Measurements from ENCODE around the gene FAM131A. TPM values are rescaled to one million over a fixed set of nuclear protein-coding genes. Genes with fewer than 3 reads are reported as not detected.

FAM131A gene
- total RNA-seq, 1 experiment from 2014 or later, result 18.4 TPM

GRCh38 chr3:184377882-184378445 is 40.6 kb downstream of the FAM131A start, which contains the start of gene THPO:
THPO (minus strand) TSS chr3:184378207; CDS start chr3:184376259, 1,948 bp downstream.
- DNase-seq (ENCODE audit: low spot score), result no peak

DNA sequence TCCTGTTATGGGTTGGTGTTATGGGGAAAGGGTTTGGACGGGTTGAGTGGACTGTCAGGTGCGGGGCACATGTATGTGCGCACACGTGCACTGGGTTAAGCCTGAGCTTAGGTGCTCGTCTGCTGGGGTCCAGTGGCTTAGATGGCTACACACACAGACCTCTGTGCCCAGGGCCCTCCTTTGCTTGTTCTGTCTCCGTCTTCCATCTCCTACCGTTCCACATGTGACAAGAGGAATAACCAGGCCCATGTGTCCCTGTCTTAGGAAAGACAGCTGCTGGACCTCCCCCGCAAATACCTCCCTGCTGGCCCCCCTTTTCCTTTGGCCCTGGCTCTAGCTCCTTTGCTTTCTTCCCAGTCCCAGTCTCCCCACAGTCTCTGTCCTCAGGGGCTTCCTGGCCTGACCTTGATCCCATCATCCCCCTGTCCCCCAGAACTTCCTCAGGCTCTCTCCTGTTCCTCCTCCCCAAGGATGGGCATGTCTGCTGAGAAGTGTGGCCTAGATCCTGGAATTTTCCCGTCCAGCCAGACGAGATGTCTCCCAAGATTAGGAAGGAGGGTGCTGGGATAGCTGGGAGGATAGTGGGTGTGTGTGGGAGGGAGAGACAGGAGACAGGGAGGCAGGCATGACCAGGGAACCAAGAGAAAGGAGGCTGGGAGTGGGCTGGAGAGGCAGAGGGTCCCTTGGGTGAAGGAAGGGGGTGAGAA is 41.4 kb downstream of the FAM131A start:
- DNase-seq (ENCODE audit: low spot score), result no peak

- no peak for DNase-seq (ENCODE audit: low spot score)
These were observed 42.2 kb downstream of the FAM131A start, which contains the start of gene CHRD for GRCh38 chr3:184379358-184380184. CHRD (plus strand) TSS chr3:184380054; CDS start chr3:184380319, 265 bp downstream.

GRCh38 chr3:184380185-184380626 is 42.8 kb downstream of the FAM131A start:
- no peak for DNase-seq (ENCODE audit: low spot score)

DNA sequence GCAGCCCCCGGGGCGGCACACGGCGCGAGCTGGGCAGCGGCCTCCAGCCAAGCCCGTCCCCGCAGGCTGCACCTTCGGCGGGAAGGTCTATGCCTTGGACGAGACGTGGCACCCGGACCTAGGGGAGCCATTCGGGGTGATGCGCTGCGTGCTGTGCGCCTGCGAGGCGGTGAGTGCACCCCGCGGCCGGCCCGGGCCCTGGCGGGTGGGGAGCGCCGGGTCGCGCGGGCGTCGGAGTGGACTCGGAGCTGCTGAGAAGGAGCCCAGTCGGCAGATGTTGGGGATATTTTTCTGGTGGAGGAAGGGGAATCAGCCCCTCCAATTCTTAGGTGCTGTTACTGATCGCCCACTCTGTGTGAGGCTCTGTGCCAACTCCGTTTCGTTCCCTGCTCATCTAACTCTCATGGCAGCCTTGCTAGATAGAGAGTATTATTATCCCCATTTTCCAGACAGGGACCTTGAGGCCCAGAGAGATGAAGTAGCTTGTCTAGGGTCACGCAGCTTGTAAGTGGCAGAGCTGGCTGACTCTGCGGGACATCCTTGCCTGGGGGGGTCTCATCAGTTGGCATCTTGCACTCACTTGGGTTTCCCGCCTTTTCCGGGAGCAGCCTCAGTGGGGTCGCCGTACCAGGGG is 43.3 kb downstream of the FAM131A start:
- no peak for DNase-seq (ENCODE audit: low spot score)

- no peak for DNase-seq (ENCODE audit: low spot score)
These were observed 44.1 kb downstream of the FAM131A start for GRCh38 chr3:184381261-184382224.

GRCh38 chr3:184382326-184383032 is 45.1 kb downstream of the FAM131A start:
- DNase-seq (ENCODE audit: low spot score), result no peak

DNA sequence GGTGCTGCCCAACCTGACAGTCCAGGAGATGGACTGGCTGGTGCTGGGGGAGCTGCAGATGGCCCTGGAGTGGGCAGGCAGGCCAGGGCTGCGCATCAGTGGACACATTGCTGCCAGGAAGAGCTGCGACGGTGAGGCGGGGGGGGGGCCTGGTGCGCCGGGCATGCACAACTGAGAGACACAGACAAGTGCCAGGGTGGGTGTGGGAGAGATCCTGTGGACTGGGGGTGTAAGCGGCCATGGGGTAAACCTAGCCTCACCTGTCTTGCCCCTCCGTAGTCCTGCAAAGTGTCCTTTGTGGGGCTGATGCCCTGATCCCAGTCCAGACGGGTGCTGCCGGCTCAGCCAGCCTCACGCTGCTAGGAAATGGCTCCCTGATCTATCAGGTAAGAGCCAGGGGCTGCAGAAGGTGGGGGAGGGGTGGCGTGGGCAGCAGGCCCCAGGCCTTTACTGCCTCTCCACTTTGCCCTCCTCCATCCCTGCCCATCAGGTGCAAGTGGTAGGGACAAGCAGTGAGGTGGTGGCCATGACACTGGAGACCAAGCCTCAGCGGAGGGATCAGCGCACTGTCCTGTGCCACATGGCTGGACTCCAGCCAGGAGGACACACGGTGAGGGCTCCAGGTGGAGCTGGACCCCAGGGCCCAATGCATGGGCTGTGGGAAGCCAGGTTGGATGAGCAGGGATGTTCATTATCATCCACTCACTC is 45.8 kb downstream of the FAM131A start:
- no peak for DNase-seq (ENCODE audit: low spot score)

- no peak for DNase-seq (ENCODE audit: low spot score)
These were observed 46.9 kb downstream of the FAM131A start for GRCh38 chr3:184384342-184384741.

GRCh38 chr3:184384856-184385422 is 47.5 kb downstream of the FAM131A start:
- no peak for DNase-seq (ENCODE audit: low spot score)

- DNase-seq (ENCODE audit: low spot score), result no peak
These were observed 48.8 kb downstream of the FAM131A start for GRCh38 chr3:184386047-184386806.

GRCh38 chr3:184387174-184387714 is 49.8 kb downstream of the FAM131A start:
- DNase-seq (ENCODE audit: low spot score), result no peak

- no peak for DNase-seq (ENCODE audit: low spot score)
These were observed 51.0 kb downstream of the FAM131A start for GRCh38 chr3:184388164-184388935.

- no peak for DNase-seq (ENCODE audit: low spot score)
These were observed 51.5 kb downstream of the FAM131A start for GRCh38 chr3:184388936-184389230.

DNA sequence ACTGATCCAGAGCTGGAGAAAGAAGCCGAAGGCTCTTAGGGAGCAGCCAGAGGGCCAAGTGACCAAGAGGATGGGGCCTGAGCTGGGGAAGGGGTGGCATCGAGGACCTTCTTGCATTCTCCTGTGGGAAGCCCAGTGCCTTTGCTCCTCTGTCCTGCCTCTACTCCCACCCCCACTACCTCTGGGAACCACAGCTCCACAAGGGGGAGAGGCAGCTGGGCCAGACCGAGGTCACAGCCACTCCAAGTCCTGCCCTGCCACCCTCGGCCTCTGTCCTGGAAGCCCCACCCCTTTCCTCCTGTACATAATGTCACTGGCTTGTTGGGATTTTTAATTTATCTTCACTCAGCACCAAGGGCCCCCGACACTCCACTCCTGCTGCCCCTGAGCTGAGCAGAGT is 52.0 kb downstream of the FAM131A start:
- DNase-seq (ENCODE audit: low spot score), result no peak

GRCh38 chr3:184389935-184390528 is 52.6 kb downstream of the FAM131A start:
- no peak for DNase-seq (ENCODE audit: low spot score)

DNA sequence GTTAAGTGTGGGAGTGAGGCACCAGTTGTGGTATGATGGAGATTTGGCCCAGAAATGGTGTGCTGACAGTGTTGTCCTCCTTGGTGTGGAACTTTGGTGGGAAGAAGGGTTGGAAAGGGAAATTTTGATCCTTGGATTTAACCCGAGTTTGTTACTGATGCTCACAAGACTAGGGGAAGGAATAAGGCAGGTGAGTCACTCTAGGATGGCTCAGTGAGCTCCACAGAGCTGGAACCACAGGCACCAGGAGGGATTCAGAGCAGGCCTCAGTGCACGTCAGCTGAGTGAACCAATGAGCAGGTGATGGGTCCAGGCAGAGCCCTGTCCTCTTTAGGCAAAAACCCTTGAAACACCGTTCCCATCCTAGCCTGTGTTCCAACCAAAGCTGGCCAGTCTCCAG is 53.9 kb downstream of the FAM131A start:
- DNase-seq (ENCODE audit: low spot score), result no peak

Data from H4 (cell line).